ENCODE measurements around the gene ITIH1. TPM values are rescaled to one million over a fixed set of nuclear protein-coding genes. Genes with fewer than 3 reads are reported as not detected.

The ITIH1 gene
- total and polyA plus RNA-seq, 2 experiments from 2014 or later = not detected

GRCh38 chr3:52817221-52817620, 39.8 kb downstream of the ITIH1 start (continued):
- TF ChIP-seq, protein P1, sequence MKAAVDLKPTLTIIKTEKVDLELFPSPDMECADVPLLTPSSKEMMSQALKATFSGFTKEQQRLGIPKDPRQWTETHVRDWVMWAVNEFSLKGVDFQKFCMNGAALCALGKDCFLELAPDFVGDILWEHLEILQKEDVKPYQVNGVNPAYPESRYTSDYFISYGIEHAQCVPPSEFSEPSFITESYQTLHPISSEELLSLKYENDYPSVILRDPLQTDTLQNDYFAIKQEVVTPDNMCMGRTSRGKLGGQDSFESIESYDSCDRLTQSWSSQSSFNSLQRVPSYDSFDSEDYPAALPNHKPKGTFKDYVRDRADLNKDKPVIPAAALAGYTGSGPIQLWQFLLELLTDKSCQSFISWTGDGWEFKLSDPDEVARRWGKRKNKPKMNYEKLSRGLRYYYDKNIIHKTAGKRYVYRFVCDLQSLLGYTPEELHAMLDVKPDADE (IDR thresholded peaks at IDR 0.05) = no peak
- TF ChIP-seq EZH2 (IDR thresholded peaks at IDR 0.05; ENCODE audit: low read depth, unreplicated experiment) = no peak
- no peak for TF ChIP-seq ZNF114 (CRISPR knock-in tag; IDR thresholded peaks at IDR 0.05)

- DNase-seq (ENCODE audit: low spot score) (no peak), ATAC-seq (no peak)
- no peak overlapping the region for H2AFZ ChIP-seq
- no peaks in the 10 kb centered on the region for H3K36me3 ChIP-seq (ENCODE audit: insufficient read depth)
- no peak overlapping the region for H3K4me2 ChIP-seq
- H3K27me3 ChIP-seq (ENCODE audit: insufficient read depth) = no peaks in the 10 kb centered on the region
- Mint-ChIP-seq H3K9me3 (no peaks in the 10 kb centered on the region; the same call in 1 of the 3 replicates), H3K4me1 (peaks cover 18% of the 10 kb centered on the region), H3K4me3 (no peak overlapping the region), H3K27me3 (ENCODE audit: insufficient read depth, low read depth, poor library complexity) (peaks cover 21% of the 10 kb centered on the region), H3K36me3 (ENCODE audit: low read depth) (no peaks in the 10 kb centered on the region), H3K27ac (no peak overlapping the region)
- H3K4me1 ChIP-seq (ENCODE audit: insufficient read depth) = peaks cover 7% of the 10 kb centered on the region; the same call in 1 of the 2 replicates
- H3F3A ChIP-seq (replicated peaks; ENCODE audit: low read depth) = no peaks in the 10 kb centered on the region
- H3K79me2 ChIP-seq (replicated peaks; ENCODE audit: insufficient read depth) = no peaks in the 10 kb centered on the region
- no peak overlapping the region for H3K4me3 ChIP-seq
- no peaks in the 10 kb centered on the region for H3K9me2 ChIP-seq (ENCODE audit: insufficient read depth)
- TF ChIP-seq POLR2AphosphoS5 (IDR thresholded peaks at IDR 0.05; ENCODE audit: low read depth) = no peak
- no peak for TF ChIP-seq ZNF114 (CRISPR knock-in tag; IDR thresholded peaks at IDR 0.05)
- no peak for TF ChIP-seq STAT1 (IDR thresholded peaks at IDR 0.05; ENCODE audit: unreplicated experiment)
- H4K20me1 ChIP-seq (replicated peaks; ENCODE audit: insufficient read depth) = no peaks in the 10 kb centered on the region
- no peak overlapping the region for H3K27ac ChIP-seq (ENCODE audit: low read depth)
Observed at GRCh38 chr3:52817860-52818259, 40.5 kb downstream of the ITIH1 start.

- TF ChIP-seq ZNF462 (CRISPR knock-in tag; IDR thresholded peaks at IDR 0.05) = no peak
- no peak for TF ChIP-seq ZNF331 (CRISPR knock-in tag; IDR thresholded peaks at IDR 0.05; ENCODE audit: low read depth)
- TF ChIP-seq JUNB (IDR thresholded peaks at IDR 0.05; ENCODE audit: unreplicated experiment) = no peak
- TF ChIP-seq STAT1 (IDR thresholded peaks at IDR 0.05; ENCODE audit: unreplicated experiment) = no peak
- TF ChIP-seq CREB1 (CRISPR knock-in tag; IDR thresholded peaks at IDR 0.05; ENCODE audit: low read depth) = no peak
- TF ChIP-seq, protein P2, sequence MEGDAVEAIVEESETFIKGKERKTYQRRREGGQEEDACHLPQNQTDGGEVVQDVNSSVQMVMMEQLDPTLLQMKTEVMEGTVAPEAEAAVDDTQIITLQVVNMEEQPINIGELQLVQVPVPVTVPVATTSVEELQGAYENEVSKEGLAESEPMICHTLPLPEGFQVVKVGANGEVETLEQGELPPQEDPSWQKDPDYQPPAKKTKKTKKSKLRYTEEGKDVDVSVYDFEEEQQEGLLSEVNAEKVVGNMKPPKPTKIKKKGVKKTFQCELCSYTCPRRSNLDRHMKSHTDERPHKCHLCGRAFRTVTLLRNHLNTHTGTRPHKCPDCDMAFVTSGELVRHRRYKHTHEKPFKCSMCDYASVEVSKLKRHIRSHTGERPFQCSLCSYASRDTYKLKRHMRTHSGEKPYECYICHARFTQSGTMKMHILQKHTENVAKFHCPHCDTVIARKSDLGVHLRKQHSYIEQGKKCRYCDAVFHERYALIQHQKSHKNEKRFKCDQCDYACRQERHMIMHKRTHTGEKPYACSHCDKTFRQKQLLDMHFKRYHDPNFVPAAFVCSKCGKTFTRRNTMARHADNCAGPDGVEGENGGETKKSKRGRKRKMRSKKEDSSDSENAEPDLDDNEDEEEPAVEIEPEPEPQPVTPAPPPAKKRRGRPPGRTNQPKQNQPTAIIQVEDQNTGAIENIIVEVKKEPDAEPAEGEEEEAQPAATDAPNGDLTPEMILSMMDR (conservative IDR thresholded peaks at IDR 0.05; ENCODE audit: low read depth in 2 of 2) = no peak
- TF ChIP-seq POLR2AphosphoS5 (IDR thresholded peaks at IDR 0.05; ENCODE audit: low read depth) = no peak
- TF ChIP-seq NANOG (IDR thresholded peaks at IDR 0.05; ENCODE audit: borderline replicate concordance) = no peak
- H2AFZ ChIP-seq = peak overlapping the region; percentile 81; the same call in 1 of the 2 replicates
- peak; percentile 21 for DNase-seq (ENCODE audit: low spot score)
- H3K27ac ChIP-seq (ENCODE audit: low read depth) = no peak overlapping the region
- no peaks in the 10 kb centered on the region for H3K79me2 ChIP-seq (replicated peaks; ENCODE audit: insufficient read depth)
- peaks cover 7% of the 10 kb centered on the region; the same call in 1 of the 2 replicates for H3K4me1 ChIP-seq (ENCODE audit: insufficient read depth)
- peaks cover 18% of the 10 kb centered on the region for H3K4me1 Mint-ChIP-seq
- H3K36me3 ChIP-seq (ENCODE audit: insufficient read depth) = no peaks in the 10 kb centered on the region
- H3K27me3 Mint-ChIP-seq (ENCODE audit: insufficient read depth, low read depth, poor library complexity) = peaks cover 15% of the 10 kb centered on the region
- no peak overlapping the region for H3K4me3 ChIP-seq
- 0 out of 2 replicates have a peak overlapping the region, but pooled peaks have one; percentile 38 for H3K4me2 ChIP-seq
- ATAC-seq = peak; percentile 53
- no peaks in the 10 kb centered on the region for H4K20me1 ChIP-seq (replicated peaks; ENCODE audit: insufficient read depth)
- no peak overlapping the region; the same call in 2 of the 3 replicates for H3K4me3 Mint-ChIP-seq
- H3K27me3 ChIP-seq (ENCODE audit: insufficient read depth) = no peaks in the 10 kb centered on the region
- H3F3A ChIP-seq (replicated peaks; ENCODE audit: low read depth) = no peaks in the 10 kb centered on the region
- H3K9me2 ChIP-seq (ENCODE audit: insufficient read depth) = no peaks in the 10 kb centered on the region
- H3K36me3 Mint-ChIP-seq (ENCODE audit: low read depth) = peaks cover 2% of the 10 kb centered on the region; the same call in 1 of the 3 replicates
- H3K27ac Mint-ChIP-seq = no peak overlapping the region
- no peaks in the 10 kb centered on the region; the same call in 1 of the 3 replicates for H3K9me3 Mint-ChIP-seq
Observed at GRCh38 chr3:52819936-52820335, 42.5 kb downstream of the ITIH1 start.
